ENCODE measurements around the gene MPPED1. TPM values are rescaled to one million over a fixed set of nuclear protein-coding genes. Genes with fewer than 3 reads are reported as not detected.

MPPED1 gene
- total RNA-seq, 1 experiment from 2014 or later, result not detected

DNA sequence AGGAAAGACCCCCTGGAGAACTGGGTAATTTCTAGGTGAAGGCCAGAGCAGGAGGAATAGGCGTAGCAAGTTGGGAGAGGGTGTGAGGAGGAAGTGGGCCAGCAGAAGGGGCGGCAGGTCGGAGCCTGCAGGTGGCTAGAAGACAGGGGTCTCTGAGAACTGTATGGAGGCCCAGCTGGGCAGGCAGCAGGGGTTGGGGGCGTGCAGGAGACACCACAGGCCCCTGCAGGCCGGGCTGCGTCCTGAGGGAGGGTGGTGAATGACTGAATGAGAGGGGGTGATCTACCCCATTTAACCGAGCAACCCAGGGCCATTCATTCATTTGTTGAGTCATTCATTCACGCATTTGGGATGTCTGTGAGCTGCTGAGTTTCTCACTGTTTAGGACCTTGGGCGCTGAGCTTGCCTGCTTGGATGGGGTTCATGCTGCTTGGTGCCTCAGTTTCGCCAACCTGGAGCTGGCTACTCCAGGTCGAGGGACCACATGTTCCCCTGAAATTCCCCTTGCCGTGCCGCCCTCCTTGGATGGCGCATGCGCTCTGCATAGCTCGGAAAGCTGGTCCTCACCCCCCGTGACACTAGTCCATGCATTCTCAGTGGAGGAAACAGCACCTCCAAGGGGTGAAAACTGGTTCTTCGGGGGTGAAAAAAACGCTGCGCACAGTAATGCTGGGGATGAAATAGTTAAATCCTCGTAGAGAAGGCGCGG is 15.6 kb downstream of the MPPED1 start:
- Mint-ChIP-seq H3K27ac (ENCODE audit: unreplicated experiment) (no peak overlapping the region), H3K4me1 (ENCODE audit: low read depth, unreplicated experiment) (no peaks in the 10 kb centered on the region), H3K27me3 (ENCODE audit: unreplicated experiment) (peaks cover 93% of the 10 kb centered on the region), H3K4me3 (ENCODE audit: low read depth, unreplicated experiment) (no peak overlapping the region), H3K9me3 (ENCODE audit: low read depth, unreplicated experiment) (no peaks in the 10 kb centered on the region), H3K36me3 (ENCODE audit: insufficient read depth, unreplicated experiment) (no peaks in the 10 kb centered on the region)
- CTCF ChIA-PET, result no interaction called here
- no TSS peak for BruUV-seq (replicated peaks)
- TF ChIP-seq CTCF (IDR thresholded peaks at IDR 0.05; ENCODE audit: unreplicated experiment), result no peak
- DNase-seq, result no peak
- intact Hi-C loops (cut with micrococcal nuclease; ENCODE audit: unreplicated experiment), result no loop called here

DNA sequence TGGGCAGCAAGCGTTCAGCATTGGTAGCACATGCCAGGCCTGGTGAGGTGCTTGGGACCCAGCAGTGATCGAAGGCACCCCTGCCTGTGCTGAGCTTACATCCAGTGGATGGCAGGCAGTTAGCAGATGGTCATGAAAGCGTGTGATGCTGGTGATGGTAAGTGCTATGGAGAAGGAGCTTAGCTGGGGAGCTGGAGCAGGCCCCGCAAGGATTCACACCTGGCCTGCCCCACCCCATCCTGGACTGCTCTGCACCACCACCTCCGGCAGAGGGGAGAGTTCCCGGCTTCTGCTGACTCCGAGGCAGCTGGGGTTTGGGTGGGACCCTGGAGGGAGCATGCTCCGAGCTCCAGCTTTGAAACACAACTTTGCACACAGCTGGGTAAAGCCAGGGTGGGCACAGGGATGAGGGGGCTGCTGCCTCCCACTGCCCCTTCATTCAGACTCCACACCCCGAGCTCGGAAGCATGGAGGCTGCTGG is 16.2 kb downstream of the MPPED1 start:
- no peaks in the 10 kb centered on the region for H3K36me3 Mint-ChIP-seq (ENCODE audit: insufficient read depth, unreplicated experiment)
- TF ChIP-seq CTCF (IDR thresholded peaks at IDR 0.05; ENCODE audit: unreplicated experiment), result no peak
- H3K4me3 Mint-ChIP-seq (ENCODE audit: low read depth, unreplicated experiment), result no peak overlapping the region
- peaks cover 93% of the 10 kb centered on the region for H3K27me3 Mint-ChIP-seq (ENCODE audit: unreplicated experiment)
- H3K4me1 Mint-ChIP-seq (ENCODE audit: low read depth, unreplicated experiment), result no peaks in the 10 kb centered on the region
- H3K27ac Mint-ChIP-seq (ENCODE audit: unreplicated experiment), result no peak overlapping the region
- no peak for DNase-seq
- no peaks in the 10 kb centered on the region for H3K9me3 Mint-ChIP-seq (ENCODE audit: low read depth, unreplicated experiment)
- intact Hi-C loops (cut with micrococcal nuclease; ENCODE audit: unreplicated experiment), result no loop called here
- BruUV-seq (replicated peaks), result no TSS peak
- CTCF ChIA-PET, result no interaction called here

GRCh38 chr22:43428521-43428920 is 16.7 kb downstream of the MPPED1 start:
- no peaks in the 10 kb centered on the region for H3K36me3 Mint-ChIP-seq (ENCODE audit: insufficient read depth, unreplicated experiment)

DNA sequence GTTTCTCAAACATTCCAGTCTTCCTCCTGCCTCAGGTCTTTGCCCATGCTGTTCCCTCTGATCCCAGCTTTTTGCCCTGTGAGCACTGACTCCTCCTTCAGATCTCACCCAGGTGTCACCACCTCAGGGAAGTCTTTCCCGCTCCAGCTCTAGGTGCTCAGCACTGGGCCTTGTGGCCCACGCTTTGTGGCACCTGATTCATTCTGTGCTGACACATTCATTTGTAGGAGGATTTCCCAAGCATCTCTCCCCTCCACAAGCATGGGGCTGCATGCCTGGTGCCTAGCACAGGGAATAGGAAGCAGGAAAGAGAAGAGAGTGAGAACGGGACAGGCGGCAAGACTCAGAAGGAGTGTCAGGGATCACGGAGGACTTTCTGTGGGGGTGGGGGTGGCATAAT is 17.6 kb downstream of the MPPED1 start:
- DNase-seq, result no peak
- BruUV-seq (replicated peaks), result no TSS peak
- no peak for TF ChIP-seq CTCF (IDR thresholded peaks at IDR 0.05; ENCODE audit: unreplicated experiment)
- H3K27me3 Mint-ChIP-seq (ENCODE audit: unreplicated experiment), result peaks cover 93% of the 10 kb centered on the region
- H3K9me3 Mint-ChIP-seq (ENCODE audit: low read depth, unreplicated experiment), result no peaks in the 10 kb centered on the region
- intact Hi-C loops (cut with micrococcal nuclease; ENCODE audit: unreplicated experiment), result no loop called here
- H3K36me3 Mint-ChIP-seq (ENCODE audit: insufficient read depth, unreplicated experiment), result no peaks in the 10 kb centered on the region
- no peak overlapping the region for H3K4me3 Mint-ChIP-seq (ENCODE audit: low read depth, unreplicated experiment)
- no peak overlapping the region for H3K27ac Mint-ChIP-seq (ENCODE audit: unreplicated experiment)
- CTCF ChIA-PET, result interaction anchor here (0.7 kb wide), 1 partner anchor 32 kb away, joined by 5 read pairs; no protein-coding TSS in a partner anchor
- no peaks in the 10 kb centered on the region for H3K4me1 Mint-ChIP-seq (ENCODE audit: low read depth, unreplicated experiment)

More at GRCh38 chr22:43428521-43428920, 16.7 kb downstream of the MPPED1 start:
- TF ChIP-seq CTCF (IDR thresholded peaks at IDR 0.05; ENCODE audit: unreplicated experiment), result no peak
- CTCF ChIA-PET, result no interaction called here
- H3K4me3 Mint-ChIP-seq (ENCODE audit: low read depth, unreplicated experiment), result no peak overlapping the region
- DNase-seq, result no peak
- intact Hi-C loops (cut with micrococcal nuclease; ENCODE audit: unreplicated experiment), result no loop called here
- no TSS peak for BruUV-seq (replicated peaks)
- peaks cover 93% of the 10 kb centered on the region for H3K27me3 Mint-ChIP-seq (ENCODE audit: unreplicated experiment)
- no peaks in the 10 kb centered on the region for H3K9me3 Mint-ChIP-seq (ENCODE audit: low read depth, unreplicated experiment)
- no peak overlapping the region for H3K27ac Mint-ChIP-seq (ENCODE audit: unreplicated experiment)
- H3K4me1 Mint-ChIP-seq (ENCODE audit: low read depth, unreplicated experiment), result no peaks in the 10 kb centered on the region

Data from Calu3 (cell line).